Aorta (tissue), 5 donors: Measurements from ENCODE around the gene MAK. TPM values are rescaled to one million over a fixed set of nuclear protein-coding genes. Genes with fewer than 3 reads are reported as not detected.
"Not testable (repeated sequence)": the region's sequence is repeated elsewhere in the genome, so short reads cannot be mapped to it uniquely, and the experiment has no call there.

Source experiments
- ATAC-seq: fragments of 200-7000 bp; cut with Tn5 transposase; one replicate; pipeline ENCODE4 v1.9.1; 2022; ENCODE audit warnings: moderate library complexity; ENCODE audit not compliant: low FRiP score
- DNase-seq, 2 donors: peaks; one replicate each; pipeline ENCODE4 v3.0.0-alpha.2; 2020
- H3K27ac ChIP-seq, 2 donors: one replicate each; pipeline ENCODE4 v1.5.1; 2013; ENCODE audit warnings: low read length in 2 of 2, mild to moderate bottlenecking in 2 of 2, moderate library complexity in 2 of 2, control low read depth in 1 of 2, inconsistent platforms in 1 of 2, low read depth in 1 of 2
- H3K27me3 ChIP-seq, 2 donors: one replicate each; pipeline ENCODE4 v1.6.1; 2013; ENCODE audit warnings: control low read depth in 1 of 2, low read length in 1 of 2, mild to moderate bottlenecking in 1 of 2, moderate library complexity in 1 of 2; ENCODE audit not compliant: insufficient read depth in 2 of 2, control insufficient read depth in 1 of 2
- H3K36me3 ChIP-seq, 2 donors: one replicate each; pipeline ENCODE4 v1.6.1; 2013; ENCODE audit warnings: control low read depth in 1 of 2, low read length in 1 of 2, mild to moderate bottlenecking in 1 of 2; ENCODE audit not compliant: insufficient read depth in 2 of 2, control insufficient read depth in 1 of 2
- H3K4me1 ChIP-seq, 2 donors: one replicate each; pipeline ENCODE4 v1.6.1; 2013; ENCODE audit warnings: low read length in 2 of 2, control low read depth in 1 of 2, mild to moderate bottlenecking in 1 of 2, moderate library complexity in 1 of 2; ENCODE audit not compliant: insufficient read depth in 2 of 2, control insufficient read depth in 1 of 2
- H3K4me3 ChIP-seq, 2 donors: one replicate each; pipeline ENCODE4 v1.5.1; 2013; ENCODE audit warnings: low read length in 2 of 2, control low read depth in 1 of 2, mild to moderate bottlenecking in 1 of 2
- H3K9me3 ChIP-seq: one replicate; pipeline ENCODE4 v1.6.1; 2013; ENCODE audit warnings: mild to moderate bottlenecking, low read length; ENCODE audit not compliant: control insufficient read depth
- WGBS, 2 donors: extraction: QIAGEN DNeasy Blood & Tissue Kit; methylation state at CpG; one replicate each; pipeline ENCODE4 v1.1.7; 2013; 5-methylcytosine and 5-hydroxymethylcytosine counted together
- intact Hi-C, 2 donors: fragments of 100-400 bp; cut with DNase I; formaldehyde crosslinking; loops; one replicate each; pipeline versions ENCODE4 v1.14.2 to v1.15.0; 2022
- polyA plus RNA-seq, 2 donors: library from polyadenylated mRNA; stranded (reverse); fragments of 200-250 nt; gene quantifications; one replicate each; pipeline ENCODE4 v1.2.3, GENCODE V29; 2013
- total RNA-seq, 2 donors: library from RNA; stranded (reverse); fragmentation: NEBNext Ultra II Directional; extraction: Animal tissue kit (Norgen Biotek cat#: 25700); gene quantifications; one replicate each; pipeline ENCODE4 v1.2.1, GENCODE V29; 2021
- donor health status: healthy with polysubstance abuse.
- donor health status: Bipolar disorder and iron deficiency.
- donor health status: DM: no; HTN: no; CAD: no.
- donor health status: DM: no; HTN: no; CAD: no.
- donor health status: DM: yes; HTN: yes; CAD: no.

MAK gene
- total and polyA plus RNA-seq, 4 donors: 0.03 to 0.63 (median 0.21) TPM

DNA sequence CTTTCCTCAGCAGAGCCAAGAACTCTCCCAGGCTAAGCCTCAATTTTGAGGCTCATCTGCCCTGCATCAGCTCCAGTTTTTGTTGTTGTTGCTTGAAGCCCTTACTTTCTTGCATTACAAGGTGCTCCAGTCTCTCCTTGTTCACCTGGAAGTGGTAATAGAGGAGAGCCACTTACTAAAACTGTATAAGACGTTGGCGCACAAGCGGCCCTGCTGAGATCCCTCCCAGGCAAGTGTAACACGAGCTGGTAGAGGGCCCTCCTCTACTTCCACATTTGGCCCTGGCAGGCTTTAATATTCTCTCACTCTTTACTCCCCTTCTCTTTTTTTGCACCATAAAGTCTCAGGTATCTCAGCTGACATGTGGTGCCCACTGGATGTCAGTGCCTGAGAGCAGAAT, 24.0 kb upstream of the MAK start:
- Histone ChIP-seq H3K4me1 (no peaks in the 10 kb centered on the region), H3K9me3 (no peaks in the 10 kb centered on the region), H3K4me3 (no peak overlapping the region), H3K36me3 (no peaks in the 10 kb centered on the region), H3K27me3 (no peaks in the 10 kb centered on the region), H3K27ac (no peak overlapping the region)
- WGBS, 2 donors: 73 to 80% methylated on average over 4 of the region's 4 CpGs
- ATAC-seq (no peak), DNase-seq (no peak)
- intact Hi-C loops: no loop called here

- DNase-seq (no peak), ATAC-seq (no peak)
- Histone ChIP-seq H3K27ac (no peak overlapping the region), H3K9me3 (no peaks in the 10 kb centered on the region), H3K4me3 (no peak overlapping the region), H3K27me3 (no peaks in the 10 kb centered on the region), H3K36me3 (no peaks in the 10 kb centered on the region), H3K4me1 (no peaks in the 10 kb centered on the region)
- WGBS, 2 donors: 79 to 84% methylated on average over 2 of the region's 2 CpGs
- intact Hi-C loops: no loop called here
Measured at GRCh38 chr6:10861086-10861485, 22.7 kb upstream of the MAK start.

DNA sequence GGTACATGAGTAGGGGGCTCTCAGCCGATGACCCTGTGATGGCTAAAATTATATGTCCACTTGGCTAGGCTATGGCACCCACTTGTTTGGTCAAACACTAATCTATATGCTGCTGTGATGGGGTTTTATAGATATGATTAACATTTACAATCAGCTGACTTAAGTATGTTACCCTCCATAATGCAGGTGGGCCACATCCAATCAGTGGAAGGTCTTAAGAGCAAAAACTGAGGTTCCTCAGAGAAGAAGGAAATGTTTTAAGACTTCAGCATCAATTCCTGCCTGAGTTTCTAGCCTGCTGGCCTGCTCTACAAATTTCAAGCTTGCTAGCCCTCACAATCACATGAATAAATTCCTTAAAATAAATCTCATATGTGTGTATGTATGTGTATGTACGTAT, 18.9 kb upstream of the MAK start:
- H3K36me3 ChIP-seq: no peaks in the 10 kb centered on the region
- ATAC-seq (no peak), DNase-seq (no peak)
- no peak overlapping the region for H3K27ac ChIP-seq
- H3K4me3 ChIP-seq: no peak overlapping the region
- no peaks in the 10 kb centered on the region for H3K9me3 ChIP-seq
- WGBS, 2 donors: 96 to 97% methylated on average over 2 of the region's 2 CpGs
- intact Hi-C loops: no loop called here
- no peaks in the 10 kb centered on the region for H3K27me3 ChIP-seq
- no peaks in the 10 kb centered on the region for H3K4me1 ChIP-seq

DNA sequence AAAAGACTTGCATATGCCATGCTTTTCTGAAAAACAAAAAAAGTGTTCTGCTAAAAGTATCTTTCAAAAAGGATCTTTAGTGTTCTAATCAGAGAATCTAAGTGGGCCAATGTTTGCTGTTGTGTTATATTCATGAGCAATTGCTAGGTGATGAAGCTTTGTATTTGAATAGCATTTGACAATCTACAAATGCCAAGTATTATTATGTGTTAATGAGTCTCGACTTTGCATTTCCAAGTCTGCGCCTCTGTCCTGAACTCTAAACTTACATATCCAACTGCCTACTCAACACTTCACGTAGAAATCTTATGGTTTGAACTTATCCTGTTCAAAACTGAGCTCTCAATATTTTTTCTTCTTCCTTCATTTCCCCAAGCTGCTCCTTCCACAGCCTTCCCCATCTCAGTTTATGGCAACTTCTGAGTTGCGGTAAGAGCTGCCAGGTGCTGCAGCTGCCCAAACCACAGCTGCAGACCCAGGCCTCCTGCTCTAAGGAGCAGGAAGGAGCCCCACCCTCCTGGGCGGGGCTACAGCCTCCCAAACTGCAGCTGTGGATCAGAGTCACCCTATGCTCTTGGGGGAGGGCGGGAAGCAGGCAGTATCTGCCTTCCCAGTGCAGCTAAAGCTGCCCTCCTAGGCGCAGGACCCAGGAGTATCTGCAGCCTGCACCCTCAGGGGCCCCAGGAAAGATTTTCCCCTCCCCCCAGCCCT, 16.7 kb upstream of the MAK start:
- no peak overlapping the region for H3K4me3 ChIP-seq
- H3K36me3 ChIP-seq: no peaks in the 10 kb centered on the region
- no peaks in the 10 kb centered on the region for H3K9me3 ChIP-seq
- H3K27me3 ChIP-seq: no peaks in the 10 kb centered on the region
- ATAC-seq (no peak), DNase-seq (no peak)
- no peaks in the 10 kb centered on the region for H3K4me1 ChIP-seq
- intact Hi-C loops: no loop called here
- 82 to 87% methylated on average over 7 of the region's 7 CpGs for WGBS, 2 donors
- no peak overlapping the region for H3K27ac ChIP-seq

DNA sequence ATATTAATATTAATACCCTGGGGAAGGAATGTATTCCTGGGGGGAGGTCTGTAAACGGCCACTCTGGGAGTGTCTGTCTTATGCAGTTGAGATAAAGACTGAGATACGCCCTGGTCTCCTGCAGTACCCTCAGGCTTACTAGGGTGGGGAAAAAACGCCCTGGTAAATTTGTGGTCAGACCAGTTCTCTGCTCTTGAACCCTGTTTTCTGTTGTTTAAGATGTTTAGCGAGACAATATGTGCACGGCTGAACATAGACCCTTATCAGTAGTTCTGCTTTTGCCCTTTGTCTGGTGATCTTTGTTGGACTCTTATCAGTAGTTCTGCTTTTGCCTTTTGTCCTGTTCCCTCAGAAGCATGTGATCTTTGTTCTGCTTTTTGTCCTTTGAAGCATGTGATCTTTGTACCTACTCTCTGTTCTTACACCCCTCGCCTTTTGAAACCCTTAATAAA, 15.5 kb upstream of the MAK start:
- WGBS, 2 donors: 86 to 88% methylated on average over 6 of the region's 6 CpGs
- intact Hi-C loops, H3K4me3 ChIP-seq, H3K27me3 ChIP-seq, ATAC-seq, H3K36me3 ChIP-seq, DNase-seq, H3K4me1 ChIP-seq, H3K27ac ChIP-seq, H3K9me3 ChIP-seq: not testable (repeated sequence)

DNA sequence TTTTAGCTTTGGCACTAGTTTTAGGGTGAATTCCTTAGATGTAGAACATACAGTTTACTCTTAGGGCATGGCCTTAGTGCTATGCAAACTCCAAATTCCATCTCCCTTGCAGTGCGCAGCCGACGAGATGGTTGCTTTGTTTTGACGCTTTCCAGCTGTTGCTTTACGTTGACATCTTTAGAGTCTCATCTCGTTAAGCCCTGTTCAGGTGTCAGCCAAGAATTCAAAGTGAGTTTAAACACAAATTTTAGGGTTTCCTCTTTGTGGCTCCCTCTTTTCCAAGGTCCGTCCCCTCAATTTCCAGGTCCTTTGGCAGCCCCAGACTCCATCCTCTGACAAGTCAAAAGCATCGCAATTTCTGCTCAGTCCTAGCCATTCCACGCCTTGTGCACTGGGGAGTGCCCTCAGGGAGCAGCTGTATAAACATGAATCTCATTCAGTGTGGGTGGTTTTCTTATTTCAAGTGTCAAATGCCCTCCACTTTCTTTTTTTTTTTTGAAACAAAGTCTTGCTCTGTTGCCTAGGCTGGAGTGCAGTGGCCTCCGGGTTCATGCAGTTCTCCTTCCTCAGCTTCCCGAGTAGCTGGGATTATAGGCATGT, 14.1 kb upstream of the MAK start:
- Histone ChIP-seq H3K9me3 (no peaks in the 10 kb centered on the region), H3K27ac (no peak overlapping the region), H3K36me3 (no peaks in the 10 kb centered on the region), H3K27me3 (no peaks in the 10 kb centered on the region), H3K4me3 (no peak overlapping the region), H3K4me1 (no peaks in the 10 kb centered on the region)
- intact Hi-C loops: no loop called here
- 36 to 38% methylated on average over 11 of the region's 11 CpGs for WGBS, 2 donors
- no peak for ATAC-seq
- no peak for DNase-seq

DNA sequence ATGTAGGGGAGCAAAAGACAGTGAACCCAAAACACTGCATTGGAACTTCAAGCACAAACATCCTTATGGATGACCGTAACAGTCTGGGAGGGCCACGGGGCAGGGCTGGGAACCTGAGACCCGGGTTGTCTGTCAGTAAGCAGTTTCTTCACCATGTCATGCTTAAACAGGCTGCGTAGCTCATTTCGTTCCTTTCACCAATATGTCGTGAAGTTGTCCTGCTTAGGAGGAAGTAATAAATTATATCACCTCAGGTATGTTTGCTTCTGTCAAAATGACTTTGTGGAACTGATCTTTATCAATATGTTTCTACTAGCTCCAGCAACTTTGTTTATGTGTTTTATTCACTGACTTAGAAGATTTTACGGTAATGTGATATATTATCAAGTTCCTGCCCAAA, 12.4 kb upstream of the MAK start:
- DNase-seq (no peak), ATAC-seq (no peak)
- Histone ChIP-seq H3K27ac (no peak overlapping the region), H3K36me3 (no peaks in the 10 kb centered on the region), H3K4me3 (no peak overlapping the region), H3K27me3 (no peaks in the 10 kb centered on the region), H3K4me1 (no peaks in the 10 kb centered on the region), H3K9me3 (no peaks in the 10 kb centered on the region)
- intact Hi-C loops: no loop called here
- 45 to 52% methylated on average over 7 of the region's 7 CpGs for WGBS, 2 donors

DNA sequence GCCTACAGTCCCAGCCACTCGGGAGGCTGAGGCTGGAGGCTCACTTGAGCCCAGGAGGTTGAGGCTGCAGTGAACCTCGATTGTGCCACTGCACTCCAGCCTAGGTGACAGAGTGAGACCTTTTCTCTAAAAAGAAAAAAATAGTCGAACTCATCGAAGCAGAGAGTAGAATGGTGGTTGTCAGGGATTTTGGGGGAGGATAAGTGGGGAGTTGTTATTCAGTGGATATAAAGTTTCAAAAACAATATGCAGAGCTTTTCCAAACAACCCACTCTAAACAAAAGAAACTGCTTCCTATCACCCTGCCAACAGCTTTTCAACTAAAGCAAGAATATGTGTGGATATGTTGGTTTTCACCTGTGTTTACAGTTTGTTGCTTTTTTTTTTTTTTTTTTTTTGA, 11.6 kb upstream of the MAK start:
- intact Hi-C loops: no loop called here
- no peak for ATAC-seq
- Histone ChIP-seq H3K27me3 (no peaks in the 10 kb centered on the region), H3K9me3 (no peaks in the 10 kb centered on the region), H3K4me3 (no peak overlapping the region), H3K27ac (no peak overlapping the region), H3K36me3 (no peaks in the 10 kb centered on the region), H3K4me1 (no peaks in the 10 kb centered on the region)
- WGBS, 2 donors: 89 to 95% methylated on average over 4 of the region's 4 CpGs
- DNase-seq: no peak

GRCh38 chr6:10847684-10848083, 9.3 kb upstream of the MAK start:
- WGBS, 2 donors: 55 to 60% methylated on average over 3 of the region's 3 CpGs
- Histone ChIP-seq H3K4me1 (no peaks in the 10 kb centered on the region), H3K9me3 (no peaks in the 10 kb centered on the region), H3K4me3 (no peak overlapping the region), H3K27me3 (no peaks in the 10 kb centered on the region), H3K27ac (no peak overlapping the region), H3K36me3 (no peaks in the 10 kb centered on the region)
- DNase-seq (no peak), ATAC-seq (no peak)
- intact Hi-C loops: no loop called here
